ENCODE data around the gene TBX19. TPM values are rescaled to one million over a fixed set of nuclear protein-coding genes. Genes with fewer than 3 reads are reported as not detected.

TBX19 gene
- total RNA-seq, 2 donors from 2014 or later: 2.2 to 2.5 TPM

GRCh38 chr1:168361252-168361651 lies 80.6 kb downstream of the TBX19 start:
- TF ChIP-seq, protein P1, sequence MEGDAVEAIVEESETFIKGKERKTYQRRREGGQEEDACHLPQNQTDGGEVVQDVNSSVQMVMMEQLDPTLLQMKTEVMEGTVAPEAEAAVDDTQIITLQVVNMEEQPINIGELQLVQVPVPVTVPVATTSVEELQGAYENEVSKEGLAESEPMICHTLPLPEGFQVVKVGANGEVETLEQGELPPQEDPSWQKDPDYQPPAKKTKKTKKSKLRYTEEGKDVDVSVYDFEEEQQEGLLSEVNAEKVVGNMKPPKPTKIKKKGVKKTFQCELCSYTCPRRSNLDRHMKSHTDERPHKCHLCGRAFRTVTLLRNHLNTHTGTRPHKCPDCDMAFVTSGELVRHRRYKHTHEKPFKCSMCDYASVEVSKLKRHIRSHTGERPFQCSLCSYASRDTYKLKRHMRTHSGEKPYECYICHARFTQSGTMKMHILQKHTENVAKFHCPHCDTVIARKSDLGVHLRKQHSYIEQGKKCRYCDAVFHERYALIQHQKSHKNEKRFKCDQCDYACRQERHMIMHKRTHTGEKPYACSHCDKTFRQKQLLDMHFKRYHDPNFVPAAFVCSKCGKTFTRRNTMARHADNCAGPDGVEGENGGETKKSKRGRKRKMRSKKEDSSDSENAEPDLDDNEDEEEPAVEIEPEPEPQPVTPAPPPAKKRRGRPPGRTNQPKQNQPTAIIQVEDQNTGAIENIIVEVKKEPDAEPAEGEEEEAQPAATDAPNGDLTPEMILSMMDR (conservative IDR thresholded peaks at IDR 0.05): no peak
- Mint-ChIP-seq H3K9me3 (peaks cover 4% of the 10 kb centered on the region), H3K27me3 (ENCODE audit: insufficient read depth) (no peaks in the 10 kb centered on the region), H3K27ac (no peak overlapping the region), H3K4me1 (peaks cover 14% of the 10 kb centered on the region), H3K36me3 (ENCODE audit: low read depth) (peaks cover 4% of the 10 kb centered on the region), H3K4me3 (no peak overlapping the region)
- DNase-seq: no peak
- H3K27ac ChIP-seq (ENCODE audit: low read depth, low read length): no peak overlapping the region
- no peaks in the 10 kb centered on the region for H3K36me3 ChIP-seq (ENCODE audit: control insufficient read depth, insufficient read depth, low read length)
- H3K4me3 ChIP-seq (ENCODE audit: low read length): no peak overlapping the region
- no peaks in the 10 kb centered on the region for H3K27me3 ChIP-seq (ENCODE audit: control insufficient read depth, insufficient read depth, low read length, poor library complexity, severe bottlenecking)
- H3K9ac ChIP-seq (ENCODE audit: extremely low read depth, low read length, poor library complexity, severe bottlenecking): no peak overlapping the region
- no peaks in the 10 kb centered on the region for H3K9me3 ChIP-seq (ENCODE audit: control insufficient read depth, low read length)
- peaks cover 3% of the 10 kb centered on the region for H3K4me1 ChIP-seq (ENCODE audit: control insufficient read depth, insufficient read depth, low read length)
- WGBS, 2 experiments (ENCODE audit: insufficient coverage in 1 of 2, insufficient read length in 1 of 2): 82 to 92% methylated on average over 2 of the region's 2 CpGs

DNA sequence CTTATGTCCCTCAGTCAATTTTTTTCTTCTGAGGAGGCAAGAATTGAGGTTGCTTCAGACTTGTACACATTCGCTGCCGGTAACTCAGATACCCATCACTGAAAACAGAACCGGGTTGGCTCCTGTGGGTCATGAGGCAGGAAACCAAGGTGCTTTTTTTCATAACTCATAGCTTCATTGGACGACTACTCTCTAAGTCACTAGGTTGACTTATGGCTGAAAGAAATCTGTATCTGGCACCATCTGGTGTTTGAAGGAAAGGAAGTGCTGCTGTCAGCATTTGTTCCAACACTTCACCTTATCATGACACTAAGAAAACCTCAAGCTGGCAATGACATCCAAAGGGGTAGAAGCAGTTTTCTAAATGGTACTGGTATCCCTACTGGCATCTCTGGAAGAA lies 82.3 kb downstream of the TBX19 start:
- WGBS, 2 experiments (ENCODE audit: insufficient coverage in 1 of 2, insufficient read length in 1 of 2): 93 to 100% methylated on average over 3 to 4 of the region's 4 CpGs
- no peak overlapping the region for H3K27ac ChIP-seq (ENCODE audit: low read depth, low read length)

More for the DNA sequence above, 82.3 kb downstream of the TBX19 start:
- DNase-seq: no peak
- Histone ChIP-seq H3K9me3 (ENCODE audit: control insufficient read depth, low read length) (no peaks in the 10 kb centered on the region), H3K4me3 (ENCODE audit: low read length) (no peak overlapping the region), H3K27me3 (ENCODE audit: control insufficient read depth, insufficient read depth, low read length, poor library complexity, severe bottlenecking) (no peaks in the 10 kb centered on the region), H3K4me1 (ENCODE audit: control insufficient read depth, insufficient read depth, low read length) (peaks cover 3% of the 10 kb centered on the region), H3K9ac (ENCODE audit: extremely low read depth, low read length, poor library complexity, severe bottlenecking) (no peak overlapping the region), H3K36me3 (ENCODE audit: control insufficient read depth, insufficient read depth, low read length) (no peaks in the 10 kb centered on the region)
- Mint-ChIP-seq H3K27me3 (ENCODE audit: insufficient read depth) (peaks cover 2% of the 10 kb centered on the region), H3K27ac (no peak overlapping the region), H3K4me3 (no peak overlapping the region), H3K4me1 (peaks cover 14% of the 10 kb centered on the region), H3K36me3 (ENCODE audit: low read depth) (peaks cover 4% of the 10 kb centered on the region), H3K9me3 (peaks cover 4% of the 10 kb centered on the region)
- TF ChIP-seq, protein P1 (conservative IDR thresholded peaks at IDR 0.05): no peak

Other genes with a start within 250 kb of the TBX19 start
- 10 to 100 TPM; 24.0 to 26.6 TPM for gene GPR161, start 143.9 kb upstream of the TBX19 start, total RNA-seq
- 10 to 100 TPM; 29.3 to 30.9 TPM for gene TIPRL, start 101.9 kb upstream of the TBX19 start, total RNA-seq
- 10 to 100 TPM; 32.5 to 34.3 TPM for gene SFT2D2, start 54.9 kb upstream of the TBX19 start, total RNA-seq

Data from endodermal cell (in vitro differentiated cells).